ENCODE results near the gene SGSH.
"Not testable (repeated sequence)": the region's sequence is repeated elsewhere in the genome, so short reads cannot be mapped to it uniquely, and the experiment has no call there.

Gene SGSH

DNA sequence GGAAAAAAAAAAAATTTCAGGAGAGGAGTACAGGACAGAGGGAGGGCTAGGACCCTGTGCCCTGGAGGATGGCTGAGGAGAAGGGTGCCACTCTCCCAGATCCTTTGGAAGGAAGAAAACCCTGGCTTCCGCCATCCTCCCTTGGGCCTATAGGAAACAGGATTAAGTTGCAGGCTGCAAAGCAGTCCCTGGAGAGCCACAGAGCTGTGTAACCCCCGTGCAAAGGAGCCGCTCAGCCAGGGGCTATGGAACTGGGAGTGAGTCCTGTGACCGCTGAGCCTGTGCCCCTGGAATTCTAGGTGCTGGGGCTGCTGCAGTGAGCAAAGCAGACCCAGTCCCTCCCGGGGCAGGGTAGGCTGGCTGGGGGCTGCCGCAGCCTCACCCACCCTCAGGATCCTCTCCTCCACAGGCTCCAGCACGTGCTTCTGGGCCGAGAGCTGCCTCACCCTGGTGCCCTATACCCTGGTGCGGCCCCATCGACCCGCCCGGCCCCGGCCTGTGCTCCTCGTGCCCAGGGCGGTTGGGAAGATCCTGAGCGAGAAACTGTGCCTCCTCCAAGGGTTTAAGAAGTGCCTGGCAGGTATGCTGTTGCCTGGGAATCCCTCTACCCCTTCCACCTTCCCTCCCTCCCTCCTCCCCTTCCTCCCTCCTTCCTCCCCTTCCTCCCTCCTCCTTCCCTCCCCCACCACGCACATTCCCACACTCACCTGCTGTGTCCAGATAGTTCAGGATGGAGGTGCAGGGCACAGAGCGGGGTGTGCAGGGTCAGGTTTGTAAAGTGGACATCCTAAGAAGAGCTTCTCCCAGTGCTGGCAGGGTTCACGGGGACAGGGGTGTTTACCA, 15.3 kb downstream of the SGSH start:
- TF ChIP-seq, protein P1, sequence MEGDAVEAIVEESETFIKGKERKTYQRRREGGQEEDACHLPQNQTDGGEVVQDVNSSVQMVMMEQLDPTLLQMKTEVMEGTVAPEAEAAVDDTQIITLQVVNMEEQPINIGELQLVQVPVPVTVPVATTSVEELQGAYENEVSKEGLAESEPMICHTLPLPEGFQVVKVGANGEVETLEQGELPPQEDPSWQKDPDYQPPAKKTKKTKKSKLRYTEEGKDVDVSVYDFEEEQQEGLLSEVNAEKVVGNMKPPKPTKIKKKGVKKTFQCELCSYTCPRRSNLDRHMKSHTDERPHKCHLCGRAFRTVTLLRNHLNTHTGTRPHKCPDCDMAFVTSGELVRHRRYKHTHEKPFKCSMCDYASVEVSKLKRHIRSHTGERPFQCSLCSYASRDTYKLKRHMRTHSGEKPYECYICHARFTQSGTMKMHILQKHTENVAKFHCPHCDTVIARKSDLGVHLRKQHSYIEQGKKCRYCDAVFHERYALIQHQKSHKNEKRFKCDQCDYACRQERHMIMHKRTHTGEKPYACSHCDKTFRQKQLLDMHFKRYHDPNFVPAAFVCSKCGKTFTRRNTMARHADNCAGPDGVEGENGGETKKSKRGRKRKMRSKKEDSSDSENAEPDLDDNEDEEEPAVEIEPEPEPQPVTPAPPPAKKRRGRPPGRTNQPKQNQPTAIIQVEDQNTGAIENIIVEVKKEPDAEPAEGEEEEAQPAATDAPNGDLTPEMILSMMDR (IDR thresholded peaks at IDR 0.05; ENCODE audit: low read depth, low read length, missing control alignments), result no peak
- DNase-seq (ENCODE audit: low read depth), result no peak
- in situ Hi-C loops (cut with HindIII; ENCODE audit: low sequenced_read_pairs), result no loop called here
- H3K4me3 ChIP-seq (ENCODE audit: low read depth, low read length), result no peak overlapping the region

DNA sequence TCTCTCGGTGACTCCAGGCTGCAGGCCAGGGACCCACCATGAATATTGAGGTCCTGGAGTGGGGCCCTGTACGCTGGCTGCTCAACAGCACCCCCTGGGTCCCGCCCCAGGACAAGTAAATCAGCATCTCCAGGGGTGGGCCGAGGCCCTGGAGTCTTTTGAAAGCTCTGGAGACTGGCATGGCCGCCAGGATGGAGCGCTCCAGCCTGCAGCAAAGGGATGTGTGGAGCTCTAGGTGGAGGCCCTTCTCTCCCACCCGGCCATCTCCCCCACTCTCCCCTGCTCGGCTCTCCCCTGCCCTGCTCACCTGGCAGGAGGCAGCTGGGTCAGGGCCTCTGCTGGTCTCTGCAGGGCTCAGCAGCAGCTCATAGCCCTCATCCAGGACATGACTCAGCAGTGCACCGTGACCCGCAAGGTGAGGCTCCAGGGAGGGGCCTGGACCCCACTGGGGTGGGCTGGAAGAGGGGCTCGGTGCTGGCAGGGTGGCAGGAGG, 16.6 kb downstream of the SGSH start:
- H3K4me3 ChIP-seq (ENCODE audit: low read depth, low read length), result no peak overlapping the region
- DNase-seq (ENCODE audit: low read depth), result no peak
- TF ChIP-seq, protein P1 (IDR thresholded peaks at IDR 0.05; ENCODE audit: low read depth, low read length, missing control alignments), result no peak
- in situ Hi-C loops (cut with HindIII; ENCODE audit: low sequenced_read_pairs), result no loop called here

DNA sequence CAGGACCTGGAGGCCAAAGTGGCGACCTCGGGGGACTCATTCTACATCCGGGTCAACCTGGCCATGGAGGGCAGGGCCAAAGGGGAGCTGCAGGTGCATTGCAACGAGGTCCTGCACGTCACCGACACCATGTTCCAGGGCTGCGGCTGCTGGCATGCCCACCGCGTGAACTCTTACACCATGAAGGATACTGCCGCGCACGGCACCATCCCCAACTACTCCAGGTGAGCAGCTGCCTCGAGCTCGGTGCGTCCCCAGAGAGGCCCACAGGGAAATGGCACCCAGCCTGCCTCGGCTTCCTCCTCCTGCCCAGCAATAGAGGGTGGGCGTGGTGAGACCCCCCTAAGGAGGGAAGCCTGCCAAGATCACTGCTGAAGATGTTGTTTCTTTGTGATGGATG, 17.9 kb downstream of the SGSH start:
- H3K4me3 ChIP-seq (ENCODE audit: low read depth, low read length), result no peak overlapping the region
- TF ChIP-seq, protein P1 (IDR thresholded peaks at IDR 0.05; ENCODE audit: low read depth, low read length, missing control alignments), result no peak
- no peak for DNase-seq (ENCODE audit: low read depth)
- in situ Hi-C loops (cut with HindIII; ENCODE audit: low sequenced_read_pairs), result no loop called here

DNA sequence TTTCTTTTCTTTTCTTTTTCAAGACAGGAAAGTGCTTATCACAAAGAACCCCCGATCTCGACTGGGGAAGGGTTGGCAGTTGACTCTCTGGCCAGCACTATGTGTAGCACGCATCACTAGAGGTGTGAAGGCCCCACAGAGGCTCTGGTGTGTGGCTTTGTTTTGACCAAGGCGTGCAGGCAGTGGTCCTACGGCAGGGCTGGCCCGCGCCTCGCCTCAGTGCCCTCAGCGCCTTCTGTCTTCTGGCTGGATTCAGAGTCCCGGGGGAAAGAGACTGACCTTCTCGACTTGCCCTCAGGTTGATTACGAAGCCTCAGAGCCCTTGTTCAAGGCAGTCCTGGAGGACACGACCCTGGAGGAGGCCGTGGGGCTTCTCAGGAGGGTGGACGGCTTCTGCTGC, 18.7 kb downstream of the SGSH start:
- DNase-seq (ENCODE audit: low read depth), result no peak
- H3K4me3 ChIP-seq (ENCODE audit: low read depth, low read length), result no peak overlapping the region
- in situ Hi-C loops (cut with HindIII; ENCODE audit: low sequenced_read_pairs), result no loop called here
- TF ChIP-seq, protein P1 (IDR thresholded peaks at IDR 0.05; ENCODE audit: low read depth, low read length, missing control alignments), result no peak

DNA sequence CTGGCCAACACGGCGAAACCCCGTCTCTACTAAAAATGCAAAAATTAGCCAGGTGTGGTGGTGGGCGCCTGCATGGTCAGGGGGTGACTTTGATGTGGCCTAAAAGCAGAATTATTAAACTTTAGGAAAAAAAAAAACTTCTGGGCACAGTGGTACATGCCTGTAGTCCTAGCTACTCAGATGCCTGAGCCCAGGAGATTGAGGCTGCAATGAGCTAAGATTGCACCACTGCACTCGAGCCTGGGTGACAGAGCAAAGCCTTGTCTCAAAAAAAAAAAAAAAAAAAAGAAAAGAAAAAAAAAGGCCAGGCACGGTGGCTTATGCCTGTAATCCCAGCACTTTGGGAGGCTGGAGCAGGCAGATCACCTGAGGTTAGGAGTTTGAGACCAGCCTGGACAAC, 20.8 kb downstream of the SGSH start:
- in situ Hi-C loops (cut with HindIII; ENCODE audit: low sequenced_read_pairs); DNase-seq (ENCODE audit: low read depth); H3K4me3 ChIP-seq (ENCODE audit: low read depth, low read length): not testable (repeated sequence)

DNA sequence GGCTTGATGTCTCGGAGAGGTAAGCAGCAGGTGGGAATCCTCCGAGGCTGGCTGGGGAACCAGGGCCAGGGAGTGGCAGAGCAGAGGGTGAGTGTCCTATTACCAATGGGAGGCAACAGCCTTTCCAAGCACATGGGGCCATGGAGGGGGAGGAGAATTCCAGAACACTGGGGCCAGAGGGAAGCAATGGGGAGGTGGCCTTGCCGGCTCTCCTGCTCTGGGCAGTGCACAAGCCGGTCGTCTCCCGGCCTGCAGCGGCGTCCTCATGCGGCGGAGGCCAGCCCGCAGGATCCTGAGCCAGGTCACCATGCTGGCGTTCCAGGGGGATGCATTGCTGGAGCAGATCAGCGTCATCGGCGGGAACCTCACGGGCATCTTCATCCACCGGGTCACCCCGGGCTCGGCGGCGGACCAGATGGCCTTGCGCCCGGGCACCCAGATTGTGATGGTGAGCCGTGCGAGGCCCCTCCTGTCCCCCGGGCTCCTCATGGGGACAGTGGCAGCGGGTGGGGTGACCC, 21.9 kb downstream of the SGSH start:
- H3K4me3 ChIP-seq (ENCODE audit: low read depth, low read length), result no peak overlapping the region
- TF ChIP-seq, protein P1 (IDR thresholded peaks at IDR 0.05; ENCODE audit: low read depth, low read length, missing control alignments), result no peak
- DNase-seq (ENCODE audit: low read depth), result no peak
- in situ Hi-C loops (cut with HindIII; ENCODE audit: low sequenced_read_pairs), result no loop called here

DNA sequence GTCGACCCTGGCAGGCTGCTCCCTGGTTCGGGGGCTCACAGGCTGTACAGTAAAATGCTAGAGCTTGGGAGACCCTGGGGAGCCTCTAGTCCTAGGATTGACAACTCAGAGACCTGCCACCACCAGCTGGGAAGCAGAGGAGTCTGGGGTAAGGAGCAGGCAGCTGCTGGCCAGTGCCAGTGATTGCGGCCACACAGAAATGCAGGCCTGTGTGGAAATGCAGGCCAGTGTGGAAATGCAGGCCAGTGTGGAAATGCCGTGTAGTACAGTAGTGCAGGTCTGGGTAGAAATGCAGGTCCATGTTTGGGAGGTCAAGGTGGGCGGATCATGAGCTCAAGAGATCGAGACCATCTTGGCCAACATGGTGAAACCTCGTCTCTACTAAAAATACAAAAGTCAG, 23.5 kb downstream of the SGSH start:
- DNase-seq (ENCODE audit: low read depth), result no peak

More for the DNA sequence above, 23.5 kb downstream of the SGSH start:
- TF ChIP-seq, protein P1 (IDR thresholded peaks at IDR 0.05; ENCODE audit: low read depth, low read length, missing control alignments), result no peak
- in situ Hi-C loops (cut with HindIII; ENCODE audit: low sequenced_read_pairs), result no loop called here
- H3K4me3 ChIP-seq (ENCODE audit: low read depth, low read length), result no peak overlapping the region

Measured in astrocyte of the cerebellum (primary cell).